OCI-LY3 (cell line): Measurements from ENCODE around the gene SLCO1B1.

Experiments
- EZH2phosphoT487 ChIP-seq: fragments of 200-600 bp; shearing (Covaris generic); IDR thresholded peaks from 2 replicates; pipeline ENCODE4 v1.6.1; 2018; ENCODE audit warnings: antibody characterized with exemption, mixed run types, low read depth
- TF ChIP-seq, protein P1 (sequence below): fragments of 200-600, 300-600 bp; sonication (generic); IDR thresholded peaks from 2 replicates; pipeline ENCODE4 v1.5.1; 2014; ENCODE audit warnings: antibody characterized with exemption, low read length, low read depth

DNA sequence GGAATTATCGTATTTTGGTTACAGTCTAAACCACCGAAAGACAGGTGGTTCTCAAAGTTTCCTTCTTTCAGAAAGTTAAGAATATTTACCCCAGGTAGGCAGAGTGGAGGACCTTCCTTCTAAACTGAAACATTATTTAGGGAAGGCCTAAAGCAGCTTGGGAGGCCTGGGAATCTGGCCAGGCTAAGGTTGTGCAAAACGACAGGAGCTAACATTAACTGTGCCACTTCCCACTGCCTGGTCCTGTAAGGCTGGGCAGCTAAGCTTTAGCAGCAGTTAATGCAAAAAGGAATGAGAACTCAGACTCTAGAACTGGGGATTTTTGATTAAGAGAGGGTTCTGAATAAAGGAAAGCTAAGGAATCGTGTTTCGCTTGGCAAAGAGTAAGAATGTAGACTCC is 121.1 kb downstream of the SLCO1B1 start:
- TF ChIP-seq, protein P1, sequence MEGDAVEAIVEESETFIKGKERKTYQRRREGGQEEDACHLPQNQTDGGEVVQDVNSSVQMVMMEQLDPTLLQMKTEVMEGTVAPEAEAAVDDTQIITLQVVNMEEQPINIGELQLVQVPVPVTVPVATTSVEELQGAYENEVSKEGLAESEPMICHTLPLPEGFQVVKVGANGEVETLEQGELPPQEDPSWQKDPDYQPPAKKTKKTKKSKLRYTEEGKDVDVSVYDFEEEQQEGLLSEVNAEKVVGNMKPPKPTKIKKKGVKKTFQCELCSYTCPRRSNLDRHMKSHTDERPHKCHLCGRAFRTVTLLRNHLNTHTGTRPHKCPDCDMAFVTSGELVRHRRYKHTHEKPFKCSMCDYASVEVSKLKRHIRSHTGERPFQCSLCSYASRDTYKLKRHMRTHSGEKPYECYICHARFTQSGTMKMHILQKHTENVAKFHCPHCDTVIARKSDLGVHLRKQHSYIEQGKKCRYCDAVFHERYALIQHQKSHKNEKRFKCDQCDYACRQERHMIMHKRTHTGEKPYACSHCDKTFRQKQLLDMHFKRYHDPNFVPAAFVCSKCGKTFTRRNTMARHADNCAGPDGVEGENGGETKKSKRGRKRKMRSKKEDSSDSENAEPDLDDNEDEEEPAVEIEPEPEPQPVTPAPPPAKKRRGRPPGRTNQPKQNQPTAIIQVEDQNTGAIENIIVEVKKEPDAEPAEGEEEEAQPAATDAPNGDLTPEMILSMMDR: no peak
- TF ChIP-seq EZH2phosphoT487: no peak
